ENCODE measurements around the gene CNOT2. TPM values are rescaled to one million over a fixed set of nuclear protein-coding genes. Genes with fewer than 3 reads are reported as not detected.

The CNOT2 gene
- polyA plus RNA-seq, 4 donors = 103 to 140 (median 124) TPM

DNA sequence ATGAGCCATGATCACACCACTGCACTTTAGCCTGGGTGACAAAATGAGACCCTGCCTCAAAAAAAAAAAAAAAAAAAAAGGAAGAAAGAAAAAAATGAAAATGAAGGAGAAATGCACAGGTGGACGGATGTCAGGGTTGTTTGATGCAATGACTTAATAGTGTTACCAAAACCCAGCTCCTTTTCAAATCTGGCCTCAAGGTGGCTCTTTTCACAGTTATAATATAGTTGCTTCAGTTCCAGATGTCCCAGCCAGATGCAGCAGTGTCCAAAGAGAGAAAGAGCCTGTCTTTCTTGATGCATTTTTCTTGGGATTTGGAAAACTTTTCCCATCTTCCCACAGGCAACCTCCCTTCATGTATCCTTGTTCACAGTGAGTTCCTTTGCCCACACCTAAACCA is 159.4 kb downstream of the CNOT2 start:
- DNase-seq (ENCODE audit: low read depth in 4 of 4, low spot score in 3 of 4) = no peak

DNA sequence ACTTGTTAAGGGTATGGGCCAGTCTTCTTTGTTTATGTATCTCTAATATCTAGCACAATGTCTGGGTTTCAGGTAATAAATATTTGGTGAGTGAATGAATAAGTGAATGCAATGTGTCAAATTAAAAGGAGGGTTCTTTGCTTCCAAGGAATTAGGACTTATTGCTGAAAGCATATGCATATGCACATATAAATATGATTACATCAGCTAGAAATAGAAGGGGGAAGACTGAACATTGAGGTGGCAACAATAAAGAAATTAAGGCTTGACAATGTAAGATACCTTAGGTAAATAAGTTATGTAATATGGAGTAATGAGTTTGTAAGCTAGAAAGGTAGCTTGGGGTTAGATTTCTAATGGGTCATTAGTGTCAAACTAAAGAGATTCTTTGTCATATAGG is 160.6 kb downstream of the CNOT2 start:
- DNase-seq (ENCODE audit: low read depth in 4 of 4, low spot score in 3 of 4) = no peak

Other genes starting within 250 kb of the CNOT2 start
- gene KCNMB4, start 122.9 kb downstream of the CNOT2 start, polyA plus RNA-seq (ENCODE audit: insufficient read length in 4 of 4) = 10 to 100 TPM; 14.1 to 28.0 (median 19.3) TPM

Data from left renal pelvis (tissue), 4 donors.